Esophagus squamous epithelium (tissue), 5 donors: ENCODE measurements around the gene DCAF8. TPM values are rescaled to one million over a fixed set of nuclear protein-coding genes. Genes with fewer than 3 reads are reported as not detected.

Source experiments
- DNase-seq: peaks from one replicate; lab custom pipeline; 2025; lab: John Stamatoyannopoulos, UW
- H3K27ac ChIP-seq, 4 donors: fragments of 200-600 bp; sonication (generic); one replicate each; pipeline ENCODE4 v1.5.1; 2016 to 2019; ENCODE audit warnings: mild to moderate bottlenecking in 1 of 4
- H3K27me3 ChIP-seq, 4 donors: fragments of 200-600 bp; sonication (generic); 1 replicate in 3 of 4; 2 replicates in 1 of 4; pipeline versions ENCODE4 v1.5.1 to v1.6.0; 2017 to 2021; ENCODE audit warnings: antibody characterized with exemption in 1 of 4
- H3K36me3 ChIP-seq, 3 donors: fragments of 200-600 bp; sonication (generic); one replicate each; pipeline ENCODE4 v1.5.1; 2016 to 2019
- H3K4me1 ChIP-seq, 3 donors: fragments of 200-600 bp; sonication (generic); one replicate each; pipeline ENCODE4 v1.5.1; 2017 to 2019
- H3K4me3 ChIP-seq, 4 donors: fragments of 200-600 bp; sonication (generic); 1 replicate in 3 of 4; 2 replicates in 1 of 4; pipeline ENCODE4 v1.5.1; 2016 to 2019; ENCODE audit warnings: mild to moderate bottlenecking in 2 of 4, moderate library complexity in 1 of 4
- H3K9me3 ChIP-seq, 3 donors: fragments of 200-600 bp; sonication (generic); one replicate each; pipeline ENCODE4 v1.5.1; 2016 to 2019
- POLR2A ChIP-seq, 4 donors: fragments of 450-650 bp; IDR thresholded peaks; one replicate each; pipeline ENCODE4 v1.6.1; 2017; ENCODE audit warnings: antibody characterized with exemption in 4 of 4, mild to moderate bottlenecking in 4 of 4, moderate library complexity in 3 of 4
- WGBS, 2 donors: methylation state at CpG; one replicate each; pipeline ENCODE4 v1.1.5; 2018; 5-methylcytosine and 5-hydroxymethylcytosine counted together
- intact Hi-C: fragments of 100-400 bp; cut with DNase I; formaldehyde crosslinking; loops from one replicate; pipeline ENCODE4 v1.15.0; 2022
- total RNA-seq, 4 donors: library from RNA; depleted of rRNA; stranded (reverse); fragments of >200 nt; gene quantifications; one replicate each; pipeline ENCODE4 v1.1.0, GENCODE V29; 2016
- TF ChIP-seq, protein P1 (sequence below), 6 experiments: fragments of 450-650 bp in 4 of 6; fragments of 200-600 bp in 2 of 6; sonication (generic) in 2 of 6; IDR thresholded peaks; one replicate each; pipeline ENCODE4 v1.5.1; 2016 to 2019; ENCODE audit warnings: antibody characterized with exemption in 6 of 6, mild to moderate bottlenecking in 4 of 6, moderate library complexity in 4 of 6
- donor health status: DM: yes; HTN: yes; CAD: no.

Gene DCAF8
- total RNA-seq, 4 donors from 2014 or later = 54.0 to 139 (median 58.6) TPM

GRCh38 chr1:160179336-160179735 lies 83.0 kb downstream of the DCAF8 start:
- Histone ChIP-seq H3K4me3 (no peak overlapping the region), H3K9me3 (no peaks in the 10 kb centered on the region), H3K27me3 (no peaks in the 10 kb centered on the region), H3K36me3 (no peaks in the 10 kb centered on the region), H3K27ac (no peak overlapping the region), H3K4me1 (no peaks in the 10 kb centered on the region)
- DNase-seq = no peak
- intact Hi-C loops = no loop called here
- TF ChIP-seq POLR2A (IDR thresholded peaks at IDR 0.05) = no peak
- TF ChIP-seq, protein P1, sequence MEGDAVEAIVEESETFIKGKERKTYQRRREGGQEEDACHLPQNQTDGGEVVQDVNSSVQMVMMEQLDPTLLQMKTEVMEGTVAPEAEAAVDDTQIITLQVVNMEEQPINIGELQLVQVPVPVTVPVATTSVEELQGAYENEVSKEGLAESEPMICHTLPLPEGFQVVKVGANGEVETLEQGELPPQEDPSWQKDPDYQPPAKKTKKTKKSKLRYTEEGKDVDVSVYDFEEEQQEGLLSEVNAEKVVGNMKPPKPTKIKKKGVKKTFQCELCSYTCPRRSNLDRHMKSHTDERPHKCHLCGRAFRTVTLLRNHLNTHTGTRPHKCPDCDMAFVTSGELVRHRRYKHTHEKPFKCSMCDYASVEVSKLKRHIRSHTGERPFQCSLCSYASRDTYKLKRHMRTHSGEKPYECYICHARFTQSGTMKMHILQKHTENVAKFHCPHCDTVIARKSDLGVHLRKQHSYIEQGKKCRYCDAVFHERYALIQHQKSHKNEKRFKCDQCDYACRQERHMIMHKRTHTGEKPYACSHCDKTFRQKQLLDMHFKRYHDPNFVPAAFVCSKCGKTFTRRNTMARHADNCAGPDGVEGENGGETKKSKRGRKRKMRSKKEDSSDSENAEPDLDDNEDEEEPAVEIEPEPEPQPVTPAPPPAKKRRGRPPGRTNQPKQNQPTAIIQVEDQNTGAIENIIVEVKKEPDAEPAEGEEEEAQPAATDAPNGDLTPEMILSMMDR (IDR thresholded peaks at IDR 0.05) = no peak
- 74 to 80% methylated on average over 4 of the region's 4 CpGs for WGBS, 2 donors

DNA sequence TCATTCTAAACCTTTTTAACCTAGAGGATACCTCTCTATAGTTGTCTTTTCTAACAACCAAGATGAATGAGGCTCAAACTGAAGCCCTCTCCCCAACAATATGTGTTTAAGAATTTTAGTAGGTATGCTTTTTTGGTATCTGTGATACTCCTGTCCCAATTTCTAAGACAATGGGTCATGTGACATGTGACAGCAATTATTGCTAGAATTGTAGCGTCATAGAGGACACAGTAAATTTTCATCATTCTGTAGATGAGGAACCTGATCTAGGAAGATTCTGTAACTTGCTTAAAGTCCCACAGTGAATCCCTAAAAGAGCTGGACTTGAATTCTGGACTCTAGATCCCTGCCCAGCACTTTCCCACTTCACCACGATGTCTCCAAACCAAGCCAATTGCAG lies 83.6 kb downstream of the DCAF8 start:
- no peak for DNase-seq
- H3K9me3 ChIP-seq = no peaks in the 10 kb centered on the region
- no peaks in the 10 kb centered on the region for H3K36me3 ChIP-seq
- 91 to 100% methylated on average over 1 to 2 of the region's 2 CpGs for WGBS, 2 donors
- H3K27me3 ChIP-seq = no peaks in the 10 kb centered on the region
- intact Hi-C loops = no loop called here
- H3K27ac ChIP-seq = no peak overlapping the region
- H3K4me1 ChIP-seq = no peaks in the 10 kb centered on the region
- TF ChIP-seq POLR2A (IDR thresholded peaks at IDR 0.05) = no peak
- TF ChIP-seq, protein P1 (IDR thresholded peaks at IDR 0.05) = no peak
- H3K4me3 ChIP-seq = no peak overlapping the region

- H3K27ac ChIP-seq = no peak overlapping the region
- H3K4me3 ChIP-seq = no peak overlapping the region
- no peaks in the 10 kb centered on the region for H3K9me3 ChIP-seq
- H3K36me3 ChIP-seq = no peaks in the 10 kb centered on the region
- no peaks in the 10 kb centered on the region for H3K27me3 ChIP-seq
- TF ChIP-seq, protein P1 (IDR thresholded peaks at IDR 0.05) = no peak
- no peak for TF ChIP-seq POLR2A (IDR thresholded peaks at IDR 0.05)
- no peak for DNase-seq
- WGBS, 2 donors = 50 to 88% methylated on average over 1 of the region's 1 CpG
- no peaks in the 10 kb centered on the region for H3K4me1 ChIP-seq
- intact Hi-C loops = no loop called here
Measured at GRCh38 chr1:160177667-160178066, 84.7 kb downstream of the DCAF8 start.

- Histone ChIP-seq H3K4me3 (no peak overlapping the region), H3K27me3 (peaks cover 0 to 1% (median 0%) of the 10 kb centered on the region in 4 donors), H3K36me3 (no peaks in the 10 kb centered on the region), H3K4me1 (no peaks in the 10 kb centered on the region), H3K27ac (no peak overlapping the region), H3K9me3 (no peaks in the 10 kb centered on the region)
- 88 to 92% methylated on average over 1 to 2 of the region's 2 CpGs for WGBS, 2 donors
- no peak for TF ChIP-seq POLR2A (IDR thresholded peaks at IDR 0.05)
- TF ChIP-seq, protein P1 (IDR thresholded peaks at IDR 0.05) = no peak
- intact Hi-C loops = no loop called here
- no peak for DNase-seq
Measured at GRCh38 chr1:160177231-160177630, 85.1 kb downstream of the DCAF8 start.

GRCh38 chr1:160171980-160172379 lies 90.4 kb downstream of the DCAF8 start:
- TF ChIP-seq POLR2A (IDR thresholded peaks at IDR 0.05) = no peak
- TF ChIP-seq, protein P1 (IDR thresholded peaks at IDR 0.05) = no peak
- intact Hi-C loops = no loop called here

More at GRCh38 chr1:160171980-160172379, 90.4 kb downstream of the DCAF8 start:
- Histone ChIP-seq H3K9me3 (no peaks in the 10 kb centered on the region), H3K4me3 (no peak overlapping the region), H3K36me3 (no peaks in the 10 kb centered on the region), H3K27me3 (peaks cover 0 to 14% (median 0%) of the 10 kb centered on the region in 4 donors), H3K4me1 (no peaks in the 10 kb centered on the region), H3K27ac (no peak overlapping the region)
- no peak for DNase-seq
- WGBS, 2 donors = 63 to 67% methylated on average over 9 of the region's 9 CpGs
